ENCODE measurements around the gene TRAM2. TPM values are rescaled to one million over a fixed set of nuclear protein-coding genes. Genes with fewer than 3 reads are reported as not detected.

TRAM2 gene
- total RNA-seq, 1 experiment from 2014 or later: 9.9 TPM

- DNase-seq (ENCODE audit: unreplicated experiment): peak; percentile 47
Observed at GRCh38 chr6:52620906-52621190, 44.0 kb upstream of the TRAM2 start.

DNA sequence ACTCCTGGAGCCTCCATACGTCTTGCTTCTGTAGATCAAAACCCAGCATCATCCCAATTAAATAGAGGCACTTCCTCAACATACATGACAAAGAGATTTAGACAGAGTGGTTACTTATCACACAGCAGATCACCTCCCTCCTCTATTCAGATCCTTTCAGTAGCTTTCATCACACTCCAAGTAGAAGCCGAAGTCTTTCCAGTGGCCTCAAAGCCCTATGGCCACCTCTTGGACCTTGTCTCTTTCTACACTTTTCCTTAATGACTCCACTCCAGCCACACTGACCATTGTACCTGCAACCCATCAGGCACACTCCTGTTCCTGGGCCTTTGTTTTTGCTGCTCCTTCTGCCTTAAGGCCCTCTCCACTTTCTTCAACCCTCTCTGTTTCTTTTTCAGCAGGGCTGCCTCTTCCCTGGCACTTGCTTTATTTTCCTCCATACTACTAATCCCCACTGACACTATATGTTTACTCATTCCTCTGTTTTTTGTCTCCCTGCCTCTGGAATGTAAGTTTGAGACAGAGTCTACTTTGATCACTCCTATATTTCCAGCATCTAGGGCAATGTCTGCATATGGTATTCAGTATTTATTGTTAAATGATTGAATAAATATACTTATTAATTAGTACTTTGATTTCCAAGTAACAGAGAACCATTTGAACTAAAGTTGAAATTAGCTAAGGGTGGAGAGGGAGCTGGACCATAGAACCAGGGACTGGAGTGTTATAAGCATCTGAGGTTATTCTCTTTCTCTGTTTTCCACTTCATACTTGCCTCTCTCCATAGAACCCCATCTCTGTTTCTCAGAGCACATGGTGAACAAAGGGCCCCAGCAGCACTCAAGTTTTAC lies 43.4 kb upstream of the TRAM2 start:
- no TSS peak for BruUV-seq (replicated peaks)
- no peaks in the 10 kb centered on the region for H3K27me3 Mint-ChIP-seq (ENCODE audit: insufficient read depth, unreplicated experiment)
- peaks cover 6% of the 10 kb centered on the region for H3K4me1 Mint-ChIP-seq (ENCODE audit: insufficient read depth, unreplicated experiment)
- H3K36me3 Mint-ChIP-seq (ENCODE audit: insufficient read depth, unreplicated experiment): no peaks in the 10 kb centered on the region
- H3K4me3 Mint-ChIP-seq (ENCODE audit: unreplicated experiment): no peak overlapping the region
- POLR2A ChIA-PET: no interaction called here
- intact Hi-C loops (cut with micrococcal nuclease): no loop called here
- CTCF ChIA-PET: no interaction called here
- DNase-seq (ENCODE audit: unreplicated experiment): no peak
- no peak overlapping the region for H3K27ac Mint-ChIP-seq (ENCODE audit: low read depth, unreplicated experiment)
- H3K9me3 Mint-ChIP-seq (ENCODE audit: unreplicated experiment): no peaks in the 10 kb centered on the region
- TF ChIP-seq, protein P1, sequence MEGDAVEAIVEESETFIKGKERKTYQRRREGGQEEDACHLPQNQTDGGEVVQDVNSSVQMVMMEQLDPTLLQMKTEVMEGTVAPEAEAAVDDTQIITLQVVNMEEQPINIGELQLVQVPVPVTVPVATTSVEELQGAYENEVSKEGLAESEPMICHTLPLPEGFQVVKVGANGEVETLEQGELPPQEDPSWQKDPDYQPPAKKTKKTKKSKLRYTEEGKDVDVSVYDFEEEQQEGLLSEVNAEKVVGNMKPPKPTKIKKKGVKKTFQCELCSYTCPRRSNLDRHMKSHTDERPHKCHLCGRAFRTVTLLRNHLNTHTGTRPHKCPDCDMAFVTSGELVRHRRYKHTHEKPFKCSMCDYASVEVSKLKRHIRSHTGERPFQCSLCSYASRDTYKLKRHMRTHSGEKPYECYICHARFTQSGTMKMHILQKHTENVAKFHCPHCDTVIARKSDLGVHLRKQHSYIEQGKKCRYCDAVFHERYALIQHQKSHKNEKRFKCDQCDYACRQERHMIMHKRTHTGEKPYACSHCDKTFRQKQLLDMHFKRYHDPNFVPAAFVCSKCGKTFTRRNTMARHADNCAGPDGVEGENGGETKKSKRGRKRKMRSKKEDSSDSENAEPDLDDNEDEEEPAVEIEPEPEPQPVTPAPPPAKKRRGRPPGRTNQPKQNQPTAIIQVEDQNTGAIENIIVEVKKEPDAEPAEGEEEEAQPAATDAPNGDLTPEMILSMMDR (IDR thresholded peaks at IDR 0.05; ENCODE audit: unreplicated experiment): no peak

More at GRCh38 chr6:52620906-52621190, 44.0 kb upstream of the TRAM2 start:
- no peaks in the 10 kb centered on the region for H3K27me3 Mint-ChIP-seq (ENCODE audit: insufficient read depth, unreplicated experiment)
- peaks cover 6% of the 10 kb centered on the region for H3K4me1 Mint-ChIP-seq (ENCODE audit: insufficient read depth, unreplicated experiment)
- BruUV-seq (replicated peaks): no TSS peak
- no peak overlapping the region for H3K27ac Mint-ChIP-seq (ENCODE audit: low read depth, unreplicated experiment)
- intact Hi-C loops (cut with micrococcal nuclease): no loop called here
- POLR2A ChIA-PET: interaction anchor here (1.5 kb wide), 1 partner anchor 14 kb away, joined by 3 read pairs; no protein-coding TSS in a partner anchor
- no peaks in the 10 kb centered on the region for H3K9me3 Mint-ChIP-seq (ENCODE audit: unreplicated experiment)
- no peaks in the 10 kb centered on the region for H3K36me3 Mint-ChIP-seq (ENCODE audit: insufficient read depth, unreplicated experiment)
- CTCF ChIA-PET: no interaction called here
- no peak overlapping the region for H3K4me3 Mint-ChIP-seq (ENCODE audit: unreplicated experiment)
- TF ChIP-seq, protein P1 (IDR thresholded peaks at IDR 0.05; ENCODE audit: unreplicated experiment): no peak

GRCh38 chr6:52617087-52617486 lies 40.2 kb upstream of the TRAM2 start:
- CTCF ChIA-PET: no interaction called here
- no peaks in the 10 kb centered on the region for H3K27me3 Mint-ChIP-seq (ENCODE audit: insufficient read depth, unreplicated experiment)
- TF ChIP-seq, protein P1 (IDR thresholded peaks at IDR 0.05; ENCODE audit: unreplicated experiment): no peak
- H3K4me1 Mint-ChIP-seq (ENCODE audit: insufficient read depth, unreplicated experiment): peaks cover 6% of the 10 kb centered on the region
- H3K4me3 Mint-ChIP-seq (ENCODE audit: unreplicated experiment): no peak overlapping the region
- DNase-seq (ENCODE audit: unreplicated experiment): no peak
- BruUV-seq (replicated peaks): no TSS peak
- no peak overlapping the region for H3K27ac Mint-ChIP-seq (ENCODE audit: low read depth, unreplicated experiment)
- no peaks in the 10 kb centered on the region for H3K9me3 Mint-ChIP-seq (ENCODE audit: unreplicated experiment)
- no peaks in the 10 kb centered on the region for H3K36me3 Mint-ChIP-seq (ENCODE audit: insufficient read depth, unreplicated experiment)
- POLR2A ChIA-PET: no interaction called here
- intact Hi-C loops (cut with micrococcal nuclease): no loop called here

DNA sequence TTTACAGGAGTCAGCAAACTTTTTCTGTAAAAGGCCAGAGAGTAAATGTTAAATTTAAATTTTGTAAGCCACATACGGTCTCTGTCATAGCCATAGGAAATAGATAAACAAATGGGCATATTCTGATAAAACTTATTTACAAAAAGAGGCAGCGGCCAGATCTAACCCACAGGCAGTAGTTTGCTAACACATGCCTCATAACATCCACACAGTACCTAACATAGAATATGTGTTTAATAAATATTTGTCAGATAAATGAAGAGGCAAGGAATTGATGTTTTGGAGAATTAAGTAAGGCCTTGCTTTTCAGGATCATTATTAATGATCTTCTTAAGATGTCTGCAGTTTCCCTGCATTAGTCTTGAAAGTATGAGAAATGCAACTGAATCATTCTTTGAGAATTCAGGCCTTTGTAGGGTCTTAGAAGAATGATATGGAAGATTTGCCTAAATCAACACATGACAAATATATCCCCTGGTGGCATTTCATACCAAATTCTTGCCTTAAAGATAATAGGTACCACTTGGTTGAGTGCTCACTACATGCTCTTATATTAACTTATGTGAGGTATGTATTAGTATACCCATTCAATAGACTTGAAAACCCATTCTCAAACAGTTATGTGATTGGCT lies 39.3 kb upstream of the TRAM2 start:
- no peaks in the 10 kb centered on the region for H3K27me3 Mint-ChIP-seq (ENCODE audit: insufficient read depth, unreplicated experiment)
- TF ChIP-seq, protein P1 (IDR thresholded peaks at IDR 0.05; ENCODE audit: unreplicated experiment): no peak
- no peaks in the 10 kb centered on the region for H3K9me3 Mint-ChIP-seq (ENCODE audit: unreplicated experiment)
- POLR2A ChIA-PET: interaction anchor here (0.7 kb wide), 1 partner anchor 38 kb away, joined by 4 read pairs; no protein-coding TSS in a partner anchor
- no TSS peak for BruUV-seq (replicated peaks)
- no peak for DNase-seq (ENCODE audit: unreplicated experiment)
- no peak overlapping the region for H3K27ac Mint-ChIP-seq (ENCODE audit: low read depth, unreplicated experiment)
- CTCF ChIA-PET: interaction anchor here (1.0 kb wide), 1 partner anchor 35 kb away, joined by 3 read pairs; no protein-coding TSS in a partner anchor
- no peak overlapping the region for H3K4me3 Mint-ChIP-seq (ENCODE audit: unreplicated experiment)
- intact Hi-C loops (cut with micrococcal nuclease): no loop called here
- no peaks in the 10 kb centered on the region for H3K36me3 Mint-ChIP-seq (ENCODE audit: insufficient read depth, unreplicated experiment)
- peaks cover 7% of the 10 kb centered on the region for H3K4me1 Mint-ChIP-seq (ENCODE audit: insufficient read depth, unreplicated experiment)
